Kasumi-1 (cell line): ENCODE results near the gene ZNF688.
A peak's percentile ranks its signal among the peaks of the same experiment; 100 is the strongest.
"Not testable (repeated sequence)": the region's sequence is repeated elsewhere in the genome, so short reads cannot be mapped to it uniquely, and the experiment has no call there.

Experiments used
- DNase-seq, 2 experiments: peaks; one replicate each; lab custom pipeline; 2025; lab: John Stamatoyannopoulos, UW

Gene ZNF688

DNA sequence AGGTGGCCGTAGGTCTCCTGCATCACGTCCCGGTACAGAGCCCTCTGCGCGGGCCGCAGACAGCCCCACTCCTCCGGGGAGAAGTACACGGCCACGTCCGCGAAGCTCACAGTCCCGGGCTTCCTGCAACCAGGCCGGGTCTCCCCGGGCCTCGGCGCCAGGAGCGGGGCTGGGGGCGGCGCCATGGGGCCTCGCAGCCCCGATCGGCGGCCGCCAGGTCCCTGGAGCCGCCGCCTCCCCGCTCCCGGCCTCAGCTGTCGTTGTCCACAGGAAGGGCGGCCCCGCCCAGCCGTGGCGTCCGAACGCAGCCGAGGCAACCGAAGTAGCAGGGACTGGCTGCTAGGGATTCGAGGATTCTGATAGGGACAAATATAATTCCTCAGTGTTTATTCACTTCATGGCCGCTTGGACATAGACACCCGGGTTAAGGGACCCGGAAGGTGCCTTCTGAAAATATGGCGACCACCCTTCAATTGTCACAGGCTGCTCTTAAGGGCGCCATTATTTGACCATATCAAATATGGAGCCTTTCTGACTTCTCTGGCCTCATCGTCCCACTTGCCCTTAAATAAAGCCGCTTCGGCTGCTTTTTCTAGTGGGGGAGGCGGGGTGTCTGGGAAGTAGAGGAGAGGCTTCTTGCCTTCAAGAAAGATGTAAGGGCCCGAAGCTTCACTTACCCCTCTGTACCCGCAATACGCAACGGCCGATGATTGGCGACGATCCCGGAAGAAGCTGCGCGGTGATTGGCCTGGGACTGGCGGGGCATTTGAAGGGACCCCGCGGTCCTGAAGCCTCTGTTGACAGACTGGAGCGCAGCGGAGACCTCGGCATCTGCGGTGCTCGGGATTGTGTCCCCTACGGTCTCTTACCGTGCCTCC is at the start of gene ZNF688:
TSS of gene ZNF688 (minus strand) at position 270 of the 878 bp plus-strand sequence. CDS start at position 185, 85 bp downstream.
- DNase-seq, result peak; percentile 89 to 90

DNA sequence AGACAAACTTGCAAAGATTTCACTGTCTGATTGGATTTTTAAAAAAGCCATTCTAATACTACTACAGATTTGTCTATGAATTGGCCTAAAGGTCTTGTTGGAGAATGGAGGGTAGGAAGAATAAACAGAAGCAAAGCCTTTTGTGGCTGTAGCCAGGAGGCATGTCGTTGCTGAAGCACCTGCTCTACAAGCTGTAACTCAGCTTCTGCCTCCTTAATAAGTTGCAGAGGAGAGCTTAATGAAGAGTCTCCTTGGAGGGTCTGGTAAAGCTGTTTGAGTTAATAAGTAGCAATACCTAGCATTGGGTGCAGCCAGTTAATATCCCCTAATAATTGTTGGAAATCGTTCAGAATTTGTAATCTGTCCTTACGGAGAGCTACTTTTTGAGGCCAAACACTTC is 48.7 kb upstream of the ZNF688 start:
- no peak for DNase-seq

DNA sequence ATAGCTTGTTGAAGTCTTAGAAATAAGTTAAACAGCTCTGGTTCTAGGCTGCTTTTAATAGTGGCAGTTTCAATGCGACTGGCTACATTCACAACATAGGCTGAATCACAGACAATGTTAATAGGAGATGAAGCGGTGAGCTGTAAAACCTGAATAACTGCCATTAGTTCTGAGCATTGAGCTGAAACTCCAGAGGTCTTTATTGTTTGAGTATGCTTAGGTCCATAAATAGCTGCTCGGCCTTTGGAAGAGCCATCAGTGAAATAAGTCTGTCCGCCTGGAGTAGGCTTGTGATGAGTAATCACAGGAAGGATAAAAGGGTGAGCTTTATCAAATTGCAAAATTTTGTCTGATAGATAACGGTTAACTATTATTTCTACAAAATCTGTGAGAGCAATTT is 48.1 kb upstream of the ZNF688 start:
- no peak for DNase-seq

DNA sequence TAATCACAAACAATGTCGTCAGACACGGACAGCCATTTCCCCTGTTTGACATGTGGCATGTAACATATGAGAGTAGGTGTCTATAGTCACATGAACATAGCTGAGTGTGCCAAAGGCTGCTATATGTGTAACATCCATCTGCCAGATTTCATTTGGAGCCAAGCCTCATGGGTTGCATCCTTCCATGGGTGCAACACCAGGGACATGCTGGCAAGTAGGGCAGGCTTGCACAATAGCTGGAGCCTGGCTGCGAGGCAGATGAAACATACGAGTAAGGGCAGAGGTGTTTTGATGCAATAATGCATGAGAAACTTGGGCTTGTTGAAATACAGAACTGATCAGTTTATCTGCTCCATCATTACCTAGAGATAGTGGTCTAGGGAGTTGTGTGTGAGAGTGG is 47.7 kb upstream of the ZNF688 start:
- no peak for DNase-seq

DNA sequence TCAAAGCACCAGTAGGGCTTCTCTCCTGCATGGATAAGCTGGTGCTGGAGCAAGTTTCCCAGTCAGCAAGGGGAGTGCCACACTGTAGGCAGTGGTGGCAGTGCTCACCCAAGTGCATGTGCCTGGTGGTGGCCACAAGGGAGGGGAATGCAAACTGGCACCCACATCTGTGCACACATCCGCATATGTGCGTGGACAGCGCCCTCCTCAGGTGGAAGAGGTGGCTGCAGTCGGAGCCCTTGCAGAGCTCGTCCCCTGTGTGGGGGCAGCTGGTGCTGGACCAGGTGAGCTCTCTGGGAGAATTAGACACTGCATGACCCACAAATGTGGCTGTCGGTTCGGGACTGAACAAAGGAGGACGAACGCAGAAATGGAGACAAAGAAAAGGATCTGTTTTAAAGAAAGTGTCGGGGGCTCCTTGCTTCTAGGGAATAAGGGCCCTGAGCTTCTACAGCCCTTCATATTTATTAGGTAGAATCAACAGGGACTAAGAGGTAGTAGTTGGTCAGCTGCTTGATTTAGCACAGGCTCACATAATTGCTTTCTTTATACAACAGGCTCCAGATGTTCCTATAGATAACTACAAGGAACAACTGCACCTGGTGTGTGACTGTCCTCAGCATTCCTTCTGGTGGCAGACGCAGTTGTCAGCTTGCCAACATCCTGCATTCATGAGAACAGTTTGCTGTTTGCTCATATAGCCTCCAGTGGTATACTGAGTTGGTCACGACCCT is 44.0 kb upstream of the ZNF688 start:
- DNase-seq, result peak; percentile 42 to 44

DNA sequence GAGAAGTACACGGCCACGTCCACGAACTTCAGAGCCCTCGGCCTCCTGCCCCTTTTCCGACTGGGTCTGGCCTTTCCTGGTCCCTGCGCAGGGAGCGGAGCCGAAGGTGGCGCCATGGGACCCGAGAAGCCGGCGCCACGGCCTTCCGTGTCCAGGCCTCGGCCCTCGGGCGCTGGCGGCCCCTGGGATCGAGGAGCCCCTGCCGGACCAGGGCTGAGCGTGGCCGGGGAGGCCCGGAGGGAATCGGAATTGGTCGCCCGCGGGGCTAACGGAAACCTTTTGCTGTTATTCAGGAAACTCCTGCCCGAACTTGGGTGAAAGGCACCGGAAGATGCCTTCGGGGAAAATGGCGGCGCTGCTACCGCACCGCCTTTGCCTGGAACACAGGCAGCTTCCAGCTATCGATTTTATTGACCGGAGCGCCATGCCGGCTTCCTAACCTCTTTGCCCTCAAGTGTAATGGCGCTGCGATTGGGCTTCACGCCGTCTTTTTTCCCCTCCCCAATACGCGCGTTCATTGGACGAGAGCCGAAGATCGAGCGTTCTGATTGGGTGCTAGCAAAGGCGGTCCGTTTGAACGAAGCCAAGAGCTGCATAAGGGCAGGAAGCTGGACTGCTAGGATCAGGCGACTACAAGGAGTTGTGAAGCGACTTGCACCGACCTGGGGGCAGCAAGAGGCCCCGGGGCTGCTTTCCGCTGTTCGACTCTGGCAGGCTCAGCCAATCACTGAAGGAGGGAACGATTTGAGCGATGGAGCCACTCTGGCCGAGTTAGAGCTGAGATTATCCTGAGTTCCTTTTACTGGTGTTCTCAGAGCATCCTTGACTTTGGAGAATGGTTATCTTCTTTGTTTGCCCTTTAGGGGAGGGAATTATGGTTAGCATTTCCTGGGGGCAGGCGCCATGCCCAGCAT is 38.7 kb upstream of the ZNF688 start, which contains the start of gene ZNF689:
TSS of gene ZNF689 (minus strand) at position 464 of the 914 bp plus-strand sequence. CDS start at position 116, 348 bp downstream.
- peak; percentile 85 to 86 for DNase-seq

DNA sequence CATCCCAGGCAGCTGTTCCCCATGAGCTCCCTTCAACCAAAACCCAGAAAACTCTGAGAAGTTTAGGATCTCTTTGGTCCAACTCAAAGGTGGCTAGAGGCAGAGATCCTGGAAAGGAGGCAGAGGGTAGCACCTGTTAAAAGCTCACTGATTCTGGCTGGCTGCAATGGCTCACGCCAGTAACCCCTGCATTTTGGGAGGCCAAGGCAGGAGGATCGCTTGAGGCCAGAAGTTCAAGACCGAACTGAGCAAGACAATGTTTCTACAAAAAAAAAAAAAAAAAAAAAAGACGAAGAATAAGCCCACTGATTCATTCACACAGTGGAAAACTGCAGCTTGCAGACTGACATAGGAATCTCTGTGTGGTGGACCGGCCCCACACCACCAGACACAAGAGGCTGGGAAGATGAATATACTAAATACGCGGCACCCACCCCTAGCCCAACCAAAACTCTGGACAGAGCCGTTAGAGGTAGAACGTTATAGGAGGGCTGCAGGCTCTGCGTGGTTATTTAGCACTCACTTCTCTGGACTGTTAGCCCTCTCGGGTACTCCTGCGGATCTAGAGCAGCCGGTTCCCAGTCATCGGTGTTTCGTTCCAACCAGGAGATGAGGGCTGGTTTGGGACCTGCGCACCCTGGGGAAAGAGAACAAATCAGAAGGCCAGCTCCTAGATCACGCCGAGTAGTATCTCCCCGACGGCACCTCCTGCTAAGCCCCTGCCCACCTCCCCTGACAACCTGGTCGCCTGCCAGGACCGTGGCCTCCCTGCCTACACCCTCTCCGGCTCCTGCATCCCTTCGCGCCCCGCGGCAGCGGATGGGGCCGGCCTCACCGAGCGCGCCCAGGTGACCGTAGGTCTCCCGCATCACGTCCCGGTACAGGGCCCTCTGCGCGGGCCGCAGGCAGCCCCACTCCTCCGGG is 37.8 kb upstream of the ZNF688 start:
- no peak for DNase-seq

DNA sequence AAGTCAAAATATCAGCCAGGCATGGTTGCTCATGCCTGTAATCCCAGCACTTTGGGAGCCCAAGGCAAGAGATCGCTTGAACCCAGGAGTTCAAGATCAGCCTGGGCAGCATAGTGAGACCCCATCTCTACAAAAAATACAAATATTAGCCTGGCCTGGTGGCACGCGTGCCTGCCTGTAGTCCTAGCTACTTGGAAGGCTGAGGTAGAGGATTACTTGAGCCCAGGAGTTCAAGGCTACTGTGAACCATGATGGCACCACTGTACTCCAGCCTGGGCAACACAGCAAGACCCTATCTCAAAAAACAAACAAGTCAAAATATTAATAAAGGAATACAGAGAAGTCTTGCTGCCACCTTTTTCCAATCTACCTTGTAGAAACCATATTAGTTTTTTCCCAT is 34.5 kb upstream of the ZNF688 start:
- DNase-seq, result no peak

DNA sequence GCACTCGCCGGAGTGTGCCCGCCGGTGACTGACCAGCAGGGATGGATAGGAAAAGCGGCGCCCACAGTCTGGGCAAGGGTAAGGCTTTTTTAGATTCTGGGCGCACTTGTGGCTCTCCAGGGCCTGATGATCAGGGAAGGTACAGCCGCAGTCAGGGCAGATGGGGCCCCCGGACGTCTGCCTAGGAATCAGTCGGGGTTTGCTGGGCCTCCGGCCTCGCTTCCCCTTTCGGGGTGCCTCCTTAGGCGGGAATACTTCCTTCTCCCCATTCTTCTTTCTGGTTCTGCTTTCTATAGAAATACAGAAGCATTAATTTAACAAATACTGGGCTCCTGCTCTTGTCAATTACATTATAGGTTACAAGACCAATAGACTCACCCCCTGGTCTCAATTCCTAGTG is 33.6 kb upstream of the ZNF688 start:
- DNase-seq, result peak; percentile 20 to 21

DNA sequence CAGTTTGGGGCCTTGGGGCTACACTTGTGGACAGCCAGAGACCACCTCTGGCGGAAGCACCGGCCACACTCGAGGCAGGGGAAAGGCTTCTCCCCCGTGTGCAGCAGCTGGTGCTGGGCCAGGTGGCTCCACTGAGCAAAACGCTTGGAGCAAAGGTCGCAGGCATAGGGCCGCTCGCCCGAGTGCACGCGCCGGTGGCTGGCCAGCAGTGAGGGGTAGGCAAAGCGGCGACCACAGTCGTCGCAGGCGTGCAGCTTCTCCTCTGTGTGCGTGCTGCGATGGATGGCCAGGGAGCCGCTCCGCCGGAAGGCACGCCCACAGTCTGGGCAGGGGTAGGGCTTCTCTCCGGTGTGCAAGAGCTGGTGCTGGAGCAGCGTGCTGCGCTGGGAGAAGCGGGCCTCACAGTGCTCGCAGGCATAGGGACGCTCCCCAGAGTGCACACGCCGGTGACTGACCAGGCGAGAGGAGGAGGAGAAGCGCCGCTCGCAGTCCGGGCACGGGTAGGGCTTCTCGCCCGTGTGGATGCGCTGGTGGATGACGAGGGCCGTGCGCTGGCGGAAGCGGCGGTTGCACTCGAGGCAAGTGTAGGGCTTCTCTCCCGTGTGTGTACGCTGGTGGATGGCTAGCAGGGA is 32.9 kb upstream of the ZNF688 start:
- DNase-seq, result no peak

DNA sequence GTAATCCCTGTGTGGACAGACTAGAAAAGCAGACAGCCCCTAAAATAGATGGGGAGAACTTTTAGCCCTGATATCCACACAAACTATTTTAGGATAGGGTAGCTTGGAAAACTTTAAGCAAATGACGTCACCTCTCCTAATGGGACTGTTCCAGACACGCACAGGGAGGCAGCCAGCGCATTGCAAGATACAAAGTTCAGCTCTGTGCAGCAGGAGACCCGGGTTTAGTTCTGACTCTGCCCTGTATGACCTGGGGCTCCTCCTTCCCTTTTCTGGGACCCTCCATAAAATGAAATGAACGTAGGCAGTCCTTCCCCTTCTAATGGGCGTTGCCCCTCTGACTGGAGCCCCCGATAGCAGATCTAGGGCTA is 32.4 kb upstream of the ZNF688 start:
- no peak for DNase-seq

DNA sequence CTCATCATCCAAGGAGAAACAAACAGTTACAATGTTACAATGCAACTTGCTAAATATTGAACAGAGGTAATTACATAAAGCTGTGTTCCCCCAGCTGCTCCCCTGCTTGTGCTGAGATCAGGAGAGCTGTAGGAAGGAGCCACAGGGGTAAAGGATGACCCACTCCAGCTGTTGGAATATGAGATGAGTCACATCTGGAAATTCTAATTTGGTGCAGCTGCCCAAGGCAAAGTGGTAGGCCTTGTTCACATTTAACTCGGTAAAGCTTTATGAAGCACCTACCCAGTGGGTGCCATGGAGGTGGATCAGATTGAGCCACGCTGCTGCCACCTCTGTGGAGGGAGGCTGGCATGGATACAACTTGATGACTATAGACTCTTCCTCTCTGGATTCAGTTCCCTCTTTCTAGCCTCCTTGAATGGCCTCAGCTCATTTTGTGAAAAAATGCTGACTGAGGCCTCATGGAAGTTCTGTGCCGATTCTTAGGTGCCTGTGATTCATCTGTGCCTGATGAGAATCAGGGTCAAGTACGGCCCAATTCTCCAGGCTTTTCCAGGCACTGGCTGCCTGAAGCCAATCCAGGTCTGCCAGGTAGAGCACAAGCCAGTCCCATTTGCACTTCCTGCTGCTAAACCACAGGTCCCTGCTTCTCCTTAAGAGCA is 31.2 kb upstream of the ZNF688 start:
- peak in 1 of 2 experiments; percentile 2 for DNase-seq

DNA sequence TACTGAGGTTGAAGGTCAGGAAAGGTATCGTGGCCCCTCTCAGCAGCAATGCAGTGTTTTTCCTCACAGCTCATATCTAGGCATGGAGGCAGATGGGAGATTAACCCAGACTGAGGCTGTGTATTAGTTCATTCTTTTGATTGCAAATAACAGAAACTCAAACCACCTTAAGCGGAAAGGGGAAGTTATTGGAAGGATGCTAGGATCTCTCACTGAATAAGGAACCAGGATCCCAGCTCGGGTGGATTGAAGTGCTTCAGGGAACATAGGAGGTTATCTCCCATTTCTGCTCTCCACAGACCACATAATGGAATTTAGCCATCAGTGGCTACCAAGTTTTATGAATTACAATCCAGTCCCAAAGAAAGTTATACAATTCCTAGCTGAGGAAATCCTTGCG is 30.5 kb upstream of the ZNF688 start:
- DNase-seq, result peak in 1 of 2 experiments; percentile 17

DNA sequence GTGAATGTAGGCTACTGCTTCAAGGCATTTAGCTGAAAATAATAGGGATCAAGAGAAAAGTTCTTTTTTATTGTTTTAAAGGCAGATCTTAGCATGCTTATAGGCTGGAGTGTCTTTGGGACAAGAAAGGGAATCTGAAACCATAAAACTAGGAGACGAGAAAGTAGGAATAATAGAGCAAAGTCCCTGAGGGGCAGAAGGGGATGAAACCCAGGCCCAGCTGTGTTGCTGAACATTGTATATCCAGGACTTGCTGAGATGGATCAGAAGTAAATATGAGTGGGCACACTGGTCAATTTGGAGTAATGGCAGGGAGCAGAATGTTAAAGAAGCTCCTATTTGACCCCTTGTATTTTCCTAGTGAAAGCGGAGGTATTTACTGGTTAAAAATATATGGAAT is 29.4 kb upstream of the ZNF688 start:
- no peak for DNase-seq

DNA sequence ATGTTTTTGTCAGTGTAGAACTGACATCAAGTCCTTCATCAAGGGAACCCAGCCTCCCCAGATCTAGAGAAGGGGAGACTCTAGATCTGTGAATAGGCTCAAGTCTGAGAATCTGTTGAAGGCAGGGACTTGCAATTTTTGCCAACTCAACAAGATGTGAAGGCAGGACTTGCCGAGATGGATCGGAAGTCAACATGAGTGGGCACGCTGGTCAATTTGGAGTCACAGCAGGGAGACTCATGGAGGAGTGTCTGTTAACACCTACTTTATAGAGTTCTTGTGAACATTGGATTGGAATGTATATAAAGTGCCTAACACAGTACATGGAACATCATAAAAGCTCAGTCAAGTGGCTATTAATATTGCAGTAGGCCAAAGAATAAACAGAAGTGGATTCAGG is 28.7 kb upstream of the ZNF688 start:
- DNase-seq, result no peak

DNA sequence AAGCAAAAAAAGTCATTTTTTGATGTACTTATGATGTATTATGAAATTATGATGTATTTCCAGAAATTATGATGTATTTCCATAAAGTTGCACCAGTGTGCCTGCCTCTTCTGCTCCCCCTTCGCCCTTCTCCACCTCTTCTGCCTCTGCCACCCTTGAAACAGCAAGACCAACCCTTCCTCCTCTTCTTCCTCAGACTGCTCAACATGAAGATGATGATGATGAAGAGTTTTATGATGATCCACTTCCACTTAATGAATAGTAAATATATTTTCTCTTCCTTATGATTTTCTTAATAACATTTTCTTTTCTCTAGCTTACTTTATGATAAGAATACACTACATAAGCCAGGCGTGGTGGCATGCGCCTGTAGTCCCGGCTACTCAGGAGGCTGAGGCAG is 21.4 kb upstream of the ZNF688 start:
- no peak for DNase-seq

DNA sequence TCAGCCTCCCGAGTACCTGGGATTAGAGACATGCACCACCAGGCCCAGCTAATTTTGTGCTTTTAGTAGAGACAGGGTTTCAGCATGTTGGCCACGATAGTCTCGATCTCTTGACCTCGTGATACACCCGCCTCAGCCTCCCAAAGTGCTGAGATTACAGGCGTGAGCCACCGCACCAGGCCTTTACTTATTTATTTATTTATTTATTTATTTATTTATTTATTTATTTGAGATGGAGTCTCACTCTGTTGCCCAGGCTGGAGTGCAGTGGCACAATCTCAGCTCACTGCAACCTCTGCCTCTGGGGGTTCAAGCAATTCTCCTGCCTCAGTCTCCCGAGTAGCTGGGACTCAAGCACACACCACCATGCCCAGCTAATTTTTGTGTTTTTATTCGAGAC is 19.4 kb upstream of the ZNF688 start:
- not testable (repeated sequence) for DNase-seq

DNA sequence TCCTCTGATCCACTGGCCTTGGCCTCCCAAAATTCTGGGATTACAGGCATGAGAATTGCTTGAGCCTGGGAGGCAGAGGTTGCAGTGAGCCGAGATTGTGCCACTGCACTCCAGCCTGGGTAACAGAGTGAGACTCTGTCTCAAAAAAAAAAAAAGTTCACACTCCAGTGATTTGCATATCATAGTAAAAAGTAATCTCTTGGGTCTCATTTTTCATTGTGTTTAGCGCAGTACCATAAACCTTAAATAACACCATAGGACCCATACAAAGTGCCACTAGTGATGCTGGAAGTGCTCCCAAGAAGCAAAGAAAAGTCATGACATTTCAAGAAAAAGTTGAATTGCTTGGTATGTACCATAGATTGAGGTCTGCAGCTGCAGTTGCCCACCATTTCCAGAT is 18.1 kb upstream of the ZNF688 start:
- not testable (repeated sequence) for DNase-seq

DNA sequence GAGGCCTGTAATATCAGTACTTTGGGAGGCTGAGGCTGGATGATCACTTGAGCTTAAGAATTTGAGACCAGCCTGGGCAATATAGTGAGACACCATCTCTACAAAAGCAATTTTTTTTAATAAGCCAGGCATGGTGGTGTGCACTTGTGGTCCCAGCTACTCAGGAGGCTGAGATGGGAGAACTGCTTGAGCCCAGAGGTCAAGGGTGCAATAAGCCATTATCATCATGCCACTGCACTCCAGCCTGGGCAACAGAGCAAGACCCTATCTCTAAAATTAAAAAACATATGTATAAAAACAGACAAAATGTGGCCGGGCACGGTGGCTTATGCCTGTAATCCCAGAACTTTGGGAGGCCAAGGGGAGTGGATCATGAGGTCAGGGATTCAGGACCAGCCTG is 17.1 kb upstream of the ZNF688 start:
- DNase-seq, result no peak
